IMR-90 (cell line): ENCODE measurements around the gene PTPRN2. TPM values are rescaled to one million over a fixed set of nuclear protein-coding genes. Genes with fewer than 3 reads are reported as not detected.

Source experiments
- ATAC-seq: fragments of 200-7000 bp; cut with Tn5 transposase; 2 replicates; pipeline ENCODE4 v1.9.1; 2020; ENCODE audit warnings: low read depth, mild to moderate bottlenecking, moderate library complexity
- BruUV-seq: library from RNA; stranded (reverse); fragments of 400-500 nt; replicated peaks from 2 replicates; lab custom pipeline; 2021; lab: Mats Ljungman, UMichigan
- CTCF ChIA-PET: fragments of 300-600 bp; formaldehyde crosslinking; extraction: SDS; loops from one replicate; lab custom pipeline; 2021; ENCODE audit warnings: antibody characterized with exemption; lab: Yijun Ruan, JAX
- POLR2A ChIA-PET: fragments of 300-600 bp; sonication (Branson Sonifier 250); formaldehyde crosslinking; loops from one replicate; lab custom pipeline; 2022; ENCODE audit warnings: antibody characterized with exemption; ENCODE audit not compliant: unreplicated experiment; lab: Charles Lee
- DNase-seq: peaks from one replicate; pipeline ENCODE4 v3.0.0; 2013
- H2AFZ ChIP-seq: replicated peaks from 2 replicates; pipeline ENCODE3; 2013; ENCODE audit warnings: low read length, mild to moderate bottlenecking; ENCODE audit not compliant: poor library complexity
- H2AK5ac ChIP-seq: 2 replicates; pipeline ENCODE4 v1.6.1; 2013; ENCODE audit warnings: low read depth, low read length, inconsistent platforms
- H2AK9ac ChIP-seq: replicated peaks from 2 replicates; pipeline ENCODE3; 2013; ENCODE audit warnings: mild to moderate bottlenecking, low read depth, low read length, moderate library complexity; ENCODE audit not compliant: poor library complexity
- H2BK120ac ChIP-seq: 2 replicates; pipeline ENCODE4 v1.6.1; 2013; ENCODE audit warnings: low read depth, low read length, inconsistent platforms
- H2BK15ac ChIP-seq: 3 replicates; pipeline ENCODE4 v1.6.1; 2013; ENCODE audit warnings: low read depth, low read length, inconsistent platforms
- H2BK20ac ChIP-seq: 2 replicates; pipeline ENCODE4 v1.6.1; 2013; ENCODE audit warnings: low read depth, mild to moderate bottlenecking, inconsistent platforms, low read length, moderate library complexity
- H2BK5ac ChIP-seq: 2 replicates; pipeline ENCODE4 v1.6.1; 2013; ENCODE audit warnings: mild to moderate bottlenecking, low read depth, low read length, inconsistent platforms; ENCODE audit not compliant: poor library complexity, severe bottlenecking
- H3K14ac ChIP-seq: replicated peaks from 2 replicates; pipeline ENCODE4 v1.6.1; 2013; ENCODE audit warnings: low read depth, low read length, inconsistent platforms
- H3K18ac ChIP-seq: 2 replicates; pipeline ENCODE4 v1.6.1; 2013; ENCODE audit warnings: low read depth, low read length, control low read depth
- H3K23ac ChIP-seq: 2 replicates; pipeline ENCODE4 v1.6.1; 2013; ENCODE audit warnings: low read depth, low read length, inconsistent platforms
- H3K27ac ChIP-seq: 2 replicates; pipeline ENCODE4 v1.5.1; 2013; ENCODE audit warnings: mild to moderate bottlenecking, control low read depth, low read length; ENCODE audit not compliant: insufficient read depth
- H3K27me3 ChIP-seq: 2 replicates; pipeline ENCODE4 v1.6.1; 2013; ENCODE audit warnings: low read length; ENCODE audit not compliant: control insufficient read depth, insufficient read depth
- H3K36me3 ChIP-seq: 2 replicates; pipeline ENCODE4 v1.6.1; 2013; ENCODE audit warnings: low read length, mixed read lengths; ENCODE audit not compliant: control insufficient read depth, insufficient read depth
- H3K4ac ChIP-seq: 2 replicates; pipeline ENCODE4 v1.6.1; 2013; ENCODE audit warnings: low read depth, low read length, inconsistent platforms
- H3K4me1 ChIP-seq: 2 replicates; pipeline ENCODE4 v1.6.1; 2013; ENCODE audit warnings: low read length, mixed read lengths; ENCODE audit not compliant: control insufficient read depth, insufficient read depth
- H3K4me2 ChIP-seq: 2 replicates; pipeline ENCODE4 v1.6.1; 2013; ENCODE audit warnings: low read depth, mild to moderate bottlenecking, control low read depth, low read length, moderate library complexity
- H3K4me3 ChIP-seq: 2 replicates; pipeline ENCODE4 v1.5.1; 2013; ENCODE audit warnings: low read depth, mild to moderate bottlenecking, control low read depth, low read length, moderate library complexity; ENCODE audit not compliant: insufficient read depth
- H3K56ac ChIP-seq: 2 replicates; pipeline ENCODE4 v1.6.1; 2013; ENCODE audit warnings: low read length, inconsistent platforms; ENCODE audit not compliant: insufficient read depth; ENCODE audit errors: extremely low read depth
- H3K79me1 ChIP-seq, 2 experiments: 2 replicates each; pipeline ENCODE4 v1.6.1; 2013; ENCODE audit warnings: low read length in 2 of 2, inconsistent platforms in 1 of 2, low read depth in 1 of 2
- H3K9ac ChIP-seq: 2 replicates; pipeline ENCODE4 v1.6.1; 2013; ENCODE audit warnings: low read depth, low read length, control low read depth
- H3K9me1 ChIP-seq: 2 replicates; pipeline ENCODE4 v1.6.1; 2013; ENCODE audit warnings: low read length, inconsistent platforms; ENCODE audit not compliant: insufficient read depth
- H3K9me3 ChIP-seq: 2 replicates; pipeline ENCODE4 v1.6.1; 2013; ENCODE audit warnings: low read length; ENCODE audit not compliant: control insufficient read depth, insufficient read depth
- H4K20me1 ChIP-seq: 2 replicates; pipeline ENCODE4 v1.6.1; 2013; ENCODE audit warnings: low read length, inconsistent platforms; ENCODE audit not compliant: insufficient read depth
- H4K5ac ChIP-seq: 2 replicates; pipeline ENCODE4 v1.6.1; 2013; ENCODE audit warnings: mild to moderate bottlenecking, low read depth, low read length, control low read depth
- H4K8ac ChIP-seq, 2 experiments: 2 replicates each; pipeline ENCODE4 v1.6.1; 2013; ENCODE audit warnings: low read depth in 2 of 2, low read length in 2 of 2, control low read depth in 1 of 2, inconsistent platforms in 1 of 2
- H4K91ac ChIP-seq: 2 replicates; pipeline ENCODE4 v1.6.1; 2013; ENCODE audit warnings: low read depth, low read length, inconsistent platforms; ENCODE audit not compliant: insufficient read depth
- FOS ChIP-seq: fragments of 150-350 bp; IDR thresholded peaks from 2 replicates; pipeline ENCODE4 v1.6.1; 2016; ENCODE audit warnings: low read depth, low read length
- NFE2L2 ChIP-seq: fragments of 150-350 bp; IDR thresholded peaks from 2 replicates; pipeline ENCODE4 v1.6.1; 2016; ENCODE audit warnings: low read depth, mild to moderate bottlenecking, low read length
- SMC3 ChIP-seq: fragments of 150-350 bp; IDR thresholded peaks from 2 replicates; pipeline ENCODE4 v1.6.1; 2016; ENCODE audit warnings: low read depth, mild to moderate bottlenecking, antibody characterized with exemption, low read length, moderate library complexity
- WGBS, 2 experiments: methylation state at CpG; one replicate each; pipeline versions ENCODE4 v1.1.5 to v1.1.7; 2013; ENCODE audit warnings: missing lambda C conversion rate in 2 of 2; ENCODE audit not compliant: insufficient read length in 1 of 2; ENCODE audit errors: extremely low coverage in 2 of 2; 5-methylcytosine and 5-hydroxymethylcytosine counted together
- dilution Hi-C: fragments of 300-500 bp; cut with HindIII; formaldehyde crosslinking; loops from one replicate; pipeline ENCODE4 v1.14.3; 2018; ENCODE audit warnings: low sequenced_read_pairs; ENCODE audit not compliant: unreplicated experiment
- in situ Hi-C: fragments of 300-500 bp; cut with MboI; formaldehyde crosslinking; loops from 3 replicates; pipeline ENCODE4 v1.14.3; 2019; ENCODE audit warnings: low sequenced_read_pairs, inconsistent platforms, mixed read lengths
- intact Hi-C: fragments of 100-400 bp; cut with micrococcal nuclease; formaldehyde crosslinking; loops from 2 replicates; pipeline ENCODE4 v1.10.0; 2022
- polyA plus RNA-seq, 3 experiments: library from polyadenylated mRNA; depleted of rRNA; stranded (reverse); fragments of >200 nt; gene quantifications; 2 replicates each; pipeline ENCODE4 v1.2.3, GENCODE V29; 2012; ENCODE audit warnings: low replicate concordance in 1 of 3
- total RNA-seq: library from RNA; depleted of rRNA; stranded (reverse); fragments of >200 nt; gene quantifications from 2 replicates; pipeline ENCODE4 v1.2.3, GENCODE V29; 2012

The PTPRN2 gene
- total and polyA plus RNA-seq, 2 of the 4 experiments (the other 2 are of a cell fraction), result 0.03 TPM; not detected in 1

DNA sequence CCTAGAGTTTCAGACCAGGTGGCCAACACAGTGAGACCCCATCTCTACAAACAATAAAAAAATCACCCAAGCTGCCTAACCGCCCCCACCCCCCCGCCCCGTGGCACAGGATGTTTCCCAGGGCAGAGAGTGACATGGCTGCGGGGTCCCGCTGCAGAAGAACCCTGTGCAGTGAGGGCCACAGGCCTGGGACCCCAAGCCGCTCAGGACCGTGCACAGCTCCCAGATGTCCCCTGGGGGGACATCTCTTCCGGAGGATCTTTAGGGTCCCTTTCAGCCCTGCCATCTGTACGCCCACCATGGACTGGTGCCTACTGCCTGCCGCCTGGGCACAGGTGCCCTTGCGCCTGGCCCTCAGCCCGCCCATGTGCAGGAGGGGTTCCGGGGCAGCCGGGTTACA is 877.2 kb downstream of the PTPRN2 start:
- no peak overlapping the region for H4K8ac ChIP-seq
- H3K56ac ChIP-seq, result no peak overlapping the region
- no peaks in the 10 kb centered on the region for H3K36me3 ChIP-seq
- WGBS, 2 experiments, result 86% methylated on average over 5 of the region's 14 CpGs; no CpG with 5 or more reads in 1 of the 2 experiments
- no TSS peak for BruUV-seq
- no peak for TF ChIP-seq NFE2L2
- no peak for TF ChIP-seq FOS
- TF ChIP-seq SMC3, result no peak
- intact Hi-C loops, result no loop called here
- H3K27me3 ChIP-seq, result no peaks in the 10 kb centered on the region
- H2AFZ ChIP-seq, result no peak overlapping the region
- no peak overlapping the region for H3K14ac ChIP-seq
- no peaks in the 10 kb centered on the region for H3K4me1 ChIP-seq
- H3K23ac ChIP-seq, result no peak overlapping the region
- POLR2A ChIA-PET, result no interaction called here
- in situ Hi-C loops, result no loop called here
- no peak overlapping the region for H2AK9ac ChIP-seq
- no peak overlapping the region for H3K4me2 ChIP-seq
- no peaks in the 10 kb centered on the region for H4K20me1 ChIP-seq
- H4K91ac ChIP-seq, result no peak overlapping the region
- no peak overlapping the region for H2BK15ac ChIP-seq
- DNase-seq, result no peak
- H3K4ac ChIP-seq, result no peak overlapping the region
- H3K4me3 ChIP-seq, result no peak overlapping the region
- H3K9me1 ChIP-seq, result no peaks in the 10 kb centered on the region
- H3K18ac ChIP-seq, result no peak overlapping the region
- H3K9me3 ChIP-seq, result peaks cover 46% of the 10 kb centered on the region
- CTCF ChIA-PET, result no interaction called here
- no peak overlapping the region for H4K5ac ChIP-seq
- H2AK5ac ChIP-seq, result no peak overlapping the region
- dilution Hi-C loops, result no loop called here
- H2BK120ac ChIP-seq, result no peak overlapping the region
- no peak for ATAC-seq
- H3K79me1 ChIP-seq, result no peaks in the 10 kb centered on the region
- H2BK5ac ChIP-seq, result no peak overlapping the region
- no peak overlapping the region for H3K27ac ChIP-seq
- no peak overlapping the region for H3K9ac ChIP-seq
- H2BK20ac ChIP-seq, result no peak overlapping the region
